Parathyroid adenoma (tissue), 2 donors: ENCODE results near the gene KRTAP2-1.

Source experiments
- H2AFZ ChIP-seq: fragments of 300-600 bp; sonication (generic); one replicate; pipeline ENCODE4 v1.7.0; 2017; ENCODE audit warnings: antibody characterized with exemption, mild to moderate bottlenecking
- H3K27ac ChIP-seq: fragments of 300-600 bp; sonication (generic); one replicate; pipeline ENCODE4 v1.7.0; 2017
- H3K27me3 ChIP-seq: fragments of 300-600 bp; sonication (generic); one replicate; pipeline ENCODE4 v1.7.0; 2017; ENCODE audit warnings: low read length; ENCODE audit not compliant: control insufficient read depth, insufficient read depth
- H3K36me3 ChIP-seq: fragments of 300-600 bp; sonication (generic); one replicate; pipeline ENCODE4 v1.7.0; 2017; ENCODE audit warnings: low read length; ENCODE audit not compliant: control insufficient read depth, insufficient read depth
- H3K4me1 ChIP-seq: fragments of 300-600 bp; sonication (generic); one replicate; pipeline ENCODE4 v1.7.0; 2017; ENCODE audit warnings: control low read depth
- H3K4me2 ChIP-seq: fragments of 300-600 bp; sonication (generic); one replicate; pipeline ENCODE4 v1.7.0; 2017; ENCODE audit warnings: low read length
- H3K4me3 ChIP-seq: fragments of 300-600 bp; sonication (generic); one replicate; pipeline ENCODE4 v1.7.0; 2017; ENCODE audit warnings: low read depth, low read length
- H3K79me2 ChIP-seq: fragments of 300-600 bp; sonication (generic); one replicate; pipeline ENCODE4 v1.7.0; 2017; ENCODE audit warnings: control low read depth
- H3K9ac ChIP-seq: fragments of 300-600 bp; sonication (generic); one replicate; pipeline ENCODE4 v1.7.0; 2017; ENCODE audit warnings: mild to moderate bottlenecking
- H3K9me3 ChIP-seq: fragments of 300-600 bp; sonication (generic); one replicate; pipeline ENCODE4 v1.7.0; 2017; ENCODE audit warnings: low read length; ENCODE audit not compliant: control insufficient read depth
- CTCF ChIP-seq: fragments of 300-600 bp; sonication (generic); IDR thresholded peaks from one replicate; pipeline ENCODE4 v1.7.0; 2017; ENCODE audit warnings: antibody characterized with exemption, mild to moderate bottlenecking
- donor health status: primary hyperparathyroidism.

KRTAP2-1 gene

GRCh38 chr17:41024697-41025096, 22.4 kb downstream of the KRTAP2-1 start:
- Histone ChIP-seq H3K27ac (no peak overlapping the region), H3K27me3 (no peaks in the 10 kb centered on the region), H3K9me3 (no peaks in the 10 kb centered on the region), H2AFZ (no peak overlapping the region), H3K4me2 (no peak overlapping the region), H3K79me2 (no peaks in the 10 kb centered on the region), H3K4me3 (no peak overlapping the region), H3K36me3 (no peaks in the 10 kb centered on the region), H3K4me1 (no peaks in the 10 kb centered on the region), H3K9ac (no peak overlapping the region)
- TF ChIP-seq CTCF: no peak

GRCh38 chr17:41020336-41020735, 26.8 kb downstream of the KRTAP2-1 start:
- Histone ChIP-seq H3K4me3 (no peak overlapping the region), H3K4me2 (no peak overlapping the region), H3K27ac (no peak overlapping the region), H3K4me1 (no peaks in the 10 kb centered on the region), H3K27me3 (no peaks in the 10 kb centered on the region), H3K9me3 (no peaks in the 10 kb centered on the region), H3K9ac (no peak overlapping the region), H2AFZ (no peak overlapping the region), H3K79me2 (no peaks in the 10 kb centered on the region), H3K36me3 (no peaks in the 10 kb centered on the region)
- no peak for TF ChIP-seq CTCF

DNA sequence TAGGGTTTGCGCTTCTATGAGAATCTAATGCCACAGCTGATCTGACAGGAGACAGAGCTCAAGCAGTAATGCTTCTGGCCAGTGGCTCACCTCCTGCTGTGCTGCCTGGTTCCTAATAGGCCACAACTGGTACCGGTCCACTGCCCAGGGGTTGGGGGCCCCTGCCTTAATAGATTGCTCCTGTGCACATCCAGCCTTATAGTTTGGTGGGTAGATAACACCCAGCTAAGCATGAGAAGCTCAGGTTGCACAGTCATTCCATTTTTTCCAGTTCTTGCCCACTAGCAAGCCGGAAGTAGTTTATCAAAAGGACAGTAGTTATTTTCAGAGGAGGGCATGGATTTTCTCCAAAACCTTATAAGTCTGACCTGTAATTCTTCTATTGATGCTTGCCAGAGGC, 27.7 kb downstream of the KRTAP2-1 start:
- no peaks in the 10 kb centered on the region for H3K79me2 ChIP-seq
- H3K9ac ChIP-seq: no peak overlapping the region
- no peak for TF ChIP-seq CTCF
- H2AFZ ChIP-seq: no peak overlapping the region
- no peaks in the 10 kb centered on the region for H3K4me1 ChIP-seq
- H3K4me3 ChIP-seq: no peak overlapping the region
- no peaks in the 10 kb centered on the region for H3K9me3 ChIP-seq
- no peaks in the 10 kb centered on the region for H3K27me3 ChIP-seq
- no peak overlapping the region for H3K4me2 ChIP-seq
- no peak overlapping the region for H3K27ac ChIP-seq
- H3K36me3 ChIP-seq: no peaks in the 10 kb centered on the region

DNA sequence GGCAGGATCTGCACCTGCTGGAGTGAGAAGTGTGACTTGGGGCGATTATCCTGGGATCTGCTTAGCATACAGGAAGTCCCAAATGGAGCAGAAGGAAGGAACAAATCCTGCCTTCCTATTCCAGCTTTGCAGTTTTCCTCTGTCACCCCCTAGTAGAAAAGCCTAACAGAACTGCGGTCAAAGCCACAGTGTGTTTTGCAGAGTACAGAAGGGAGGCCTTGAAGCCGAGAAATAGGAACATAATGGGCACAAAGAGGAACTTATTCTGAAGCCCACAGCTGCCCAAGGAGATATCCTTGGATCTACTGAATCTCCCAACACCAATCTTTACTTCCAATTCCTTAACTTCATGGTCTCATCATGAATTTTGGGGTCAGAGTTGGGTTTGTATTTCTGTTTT, 28.6 kb downstream of the KRTAP2-1 start:
- Histone ChIP-seq H3K36me3 (no peaks in the 10 kb centered on the region), H3K9ac (no peak overlapping the region), H3K79me2 (no peaks in the 10 kb centered on the region), H3K4me1 (no peaks in the 10 kb centered on the region), H3K27me3 (no peaks in the 10 kb centered on the region), H2AFZ (no peak overlapping the region), H3K4me3 (no peak overlapping the region), H3K4me2 (no peak overlapping the region), H3K9me3 (no peaks in the 10 kb centered on the region), H3K27ac (no peak overlapping the region)
- no peak for TF ChIP-seq CTCF

DNA sequence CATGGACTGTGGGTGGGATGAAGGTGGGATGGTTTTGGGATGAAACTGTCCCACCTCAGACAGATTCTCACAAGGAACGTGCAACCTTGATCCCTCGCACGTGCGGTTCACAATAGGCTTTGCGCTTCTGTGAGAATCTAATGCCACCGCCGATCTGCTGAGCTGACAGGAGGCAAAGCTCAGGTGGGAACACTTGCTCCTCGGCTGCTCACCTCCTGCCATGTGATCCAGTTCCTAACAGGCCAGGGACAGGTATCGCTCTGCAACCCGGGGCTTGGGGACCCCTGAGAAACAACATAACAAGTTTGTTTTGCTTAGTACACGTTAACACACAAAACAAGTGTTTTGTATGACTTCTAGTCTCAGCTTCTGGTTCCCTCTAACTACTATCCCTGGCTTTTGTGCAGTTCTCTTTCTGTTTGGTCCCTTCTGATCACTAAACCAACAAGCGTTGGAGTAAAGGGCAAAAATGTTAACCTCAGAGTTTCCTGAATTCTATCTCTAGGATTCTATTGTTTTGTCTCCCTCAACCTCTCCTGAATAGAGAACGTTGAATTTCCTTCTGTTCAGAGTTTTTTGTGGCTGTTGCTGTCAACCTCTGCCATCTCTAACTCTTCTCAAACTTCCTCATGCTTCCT, 30.4 kb downstream of the KRTAP2-1 start:
- Histone ChIP-seq H3K4me2 (no peak overlapping the region), H3K79me2 (no peaks in the 10 kb centered on the region), H3K9me3 (no peaks in the 10 kb centered on the region), H3K4me1 (no peaks in the 10 kb centered on the region), H2AFZ (no peak overlapping the region), H3K9ac (no peak overlapping the region), H3K27me3 (no peaks in the 10 kb centered on the region), H3K36me3 (no peaks in the 10 kb centered on the region), H3K4me3 (no peak overlapping the region), H3K27ac (no peak overlapping the region)
- TF ChIP-seq CTCF: no peak
